Measurements from ENCODE around the gene STPG1.

DNA sequence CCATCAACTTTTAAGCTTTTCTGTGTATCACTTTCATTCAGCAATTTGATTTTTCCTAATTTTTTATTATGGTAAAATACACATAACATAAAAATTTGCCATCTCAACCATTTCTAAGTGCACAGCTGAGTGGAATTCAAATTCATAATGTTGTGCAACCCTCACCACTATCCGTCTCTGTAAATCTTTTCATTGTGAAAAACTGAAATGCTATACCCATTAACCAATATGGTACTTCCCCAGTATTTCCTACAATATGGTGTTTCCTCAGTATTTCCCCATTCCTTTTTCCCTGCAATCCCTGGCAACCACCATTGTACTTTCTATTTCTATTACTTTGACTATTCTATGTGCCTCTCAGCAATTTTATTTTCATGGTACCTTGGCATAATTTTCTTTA is 6.8 kb downstream of the STPG1 start:
- TF ChIP-seq, protein P1, sequence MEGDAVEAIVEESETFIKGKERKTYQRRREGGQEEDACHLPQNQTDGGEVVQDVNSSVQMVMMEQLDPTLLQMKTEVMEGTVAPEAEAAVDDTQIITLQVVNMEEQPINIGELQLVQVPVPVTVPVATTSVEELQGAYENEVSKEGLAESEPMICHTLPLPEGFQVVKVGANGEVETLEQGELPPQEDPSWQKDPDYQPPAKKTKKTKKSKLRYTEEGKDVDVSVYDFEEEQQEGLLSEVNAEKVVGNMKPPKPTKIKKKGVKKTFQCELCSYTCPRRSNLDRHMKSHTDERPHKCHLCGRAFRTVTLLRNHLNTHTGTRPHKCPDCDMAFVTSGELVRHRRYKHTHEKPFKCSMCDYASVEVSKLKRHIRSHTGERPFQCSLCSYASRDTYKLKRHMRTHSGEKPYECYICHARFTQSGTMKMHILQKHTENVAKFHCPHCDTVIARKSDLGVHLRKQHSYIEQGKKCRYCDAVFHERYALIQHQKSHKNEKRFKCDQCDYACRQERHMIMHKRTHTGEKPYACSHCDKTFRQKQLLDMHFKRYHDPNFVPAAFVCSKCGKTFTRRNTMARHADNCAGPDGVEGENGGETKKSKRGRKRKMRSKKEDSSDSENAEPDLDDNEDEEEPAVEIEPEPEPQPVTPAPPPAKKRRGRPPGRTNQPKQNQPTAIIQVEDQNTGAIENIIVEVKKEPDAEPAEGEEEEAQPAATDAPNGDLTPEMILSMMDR (IDR thresholded peaks at IDR 0.05), result no peak
- TF ChIP-seq, protein P2, sequence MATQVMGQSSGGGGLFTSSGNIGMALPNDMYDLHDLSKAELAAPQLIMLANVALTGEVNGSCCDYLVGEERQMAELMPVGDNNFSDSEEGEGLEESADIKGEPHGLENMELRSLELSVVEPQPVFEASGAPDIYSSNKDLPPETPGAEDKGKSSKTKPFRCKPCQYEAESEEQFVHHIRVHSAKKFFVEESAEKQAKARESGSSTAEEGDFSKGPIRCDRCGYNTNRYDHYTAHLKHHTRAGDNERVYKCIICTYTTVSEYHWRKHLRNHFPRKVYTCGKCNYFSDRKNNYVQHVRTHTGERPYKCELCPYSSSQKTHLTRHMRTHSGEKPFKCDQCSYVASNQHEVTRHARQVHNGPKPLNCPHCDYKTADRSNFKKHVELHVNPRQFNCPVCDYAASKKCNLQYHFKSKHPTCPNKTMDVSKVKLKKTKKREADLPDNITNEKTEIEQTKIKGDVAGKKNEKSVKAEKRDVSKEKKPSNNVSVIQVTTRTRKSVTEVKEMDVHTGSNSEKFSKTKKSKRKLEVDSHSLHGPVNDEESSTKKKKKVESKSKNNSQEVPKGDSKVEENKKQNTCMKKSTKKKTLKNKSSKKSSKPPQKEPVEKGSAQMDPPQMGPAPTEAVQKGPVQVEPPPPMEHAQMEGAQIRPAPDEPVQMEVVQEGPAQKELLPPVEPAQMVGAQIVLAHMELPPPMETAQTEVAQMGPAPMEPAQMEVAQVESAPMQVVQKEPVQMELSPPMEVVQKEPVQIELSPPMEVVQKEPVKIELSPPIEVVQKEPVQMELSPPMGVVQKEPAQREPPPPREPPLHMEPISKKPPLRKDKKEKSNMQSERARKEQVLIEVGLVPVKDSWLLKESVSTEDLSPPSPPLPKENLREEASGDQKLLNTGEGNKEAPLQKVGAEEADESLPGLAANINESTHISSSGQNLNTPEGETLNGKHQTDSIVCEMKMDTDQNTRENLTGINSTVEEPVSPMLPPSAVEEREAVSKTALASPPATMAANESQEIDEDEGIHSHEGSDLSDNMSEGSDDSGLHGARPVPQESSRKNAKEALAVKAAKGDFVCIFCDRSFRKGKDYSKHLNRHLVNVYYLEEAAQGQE (IDR thresholded peaks at IDR 0.05), result no peak
- no peak for TF ChIP-seq POLR2A (IDR thresholded peaks at IDR 0.05; ENCODE audit: low read length)
- TF ChIP-seq FOSL2 (IDR thresholded peaks at IDR 0.05), result no peak
- TF ChIP-seq FOSL2 (CRISPR knock-in tag; IDR thresholded peaks at IDR 0.05), result no peak
- no peak for TF ChIP-seq JUN (IDR thresholded peaks at IDR 0.05)
- TF ChIP-seq NFE2L2 (conservative IDR thresholded peaks at IDR 0.05; ENCODE audit: low read length), result no peak

All from A549 (cell line).